ENCODE data around the gene PSEN1.

The PSEN1 gene

GRCh38 chr14:73255693-73256225 is 119.5 kb downstream of the PSEN1 start:
- no peak for DNase-seq

DNA sequence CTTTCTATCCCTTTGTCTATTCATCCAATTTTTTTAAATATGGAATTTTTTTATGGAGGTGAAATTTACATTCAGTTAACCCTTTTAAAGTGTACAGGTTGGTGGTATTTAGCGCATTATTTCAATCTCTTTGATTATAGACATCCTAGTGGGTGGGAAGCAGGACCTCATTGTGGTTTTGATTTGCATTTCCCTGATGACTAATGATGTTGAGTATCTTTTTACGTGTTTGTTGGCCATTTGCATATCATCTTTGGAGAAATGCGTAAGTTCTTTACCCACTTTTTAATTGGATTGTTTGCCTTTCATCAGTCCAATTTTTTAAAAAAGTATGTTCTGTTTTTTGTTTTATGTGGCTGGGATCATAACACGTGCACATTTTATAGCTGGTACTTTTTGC is 121.8 kb downstream of the PSEN1 start:
- DNase-seq = no peak

- no peak for DNase-seq
Observed at GRCh38 chr14:73258845-73259611, 122.7 kb downstream of the PSEN1 start.

DNA sequence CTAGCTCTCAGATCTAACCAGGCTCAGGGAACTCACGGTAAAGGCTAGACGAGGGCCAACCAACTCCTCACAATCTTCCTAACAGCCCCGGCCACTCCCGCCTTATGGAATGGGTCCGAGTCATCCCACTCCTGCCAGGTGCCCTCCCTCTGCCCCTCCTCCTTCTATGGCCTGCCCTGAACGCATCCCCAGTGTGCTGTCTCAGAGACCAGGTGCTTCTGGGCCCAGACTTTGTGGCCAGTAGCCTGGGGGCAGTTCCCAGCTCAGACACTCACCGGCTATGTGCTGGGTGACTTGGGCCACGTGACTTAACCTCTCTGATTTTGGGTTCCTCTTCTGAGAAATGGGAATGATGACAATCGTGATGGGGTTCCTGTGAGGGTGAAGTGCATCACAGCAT is 123.5 kb downstream of the PSEN1 start:
- no peak for DNase-seq

DNA sequence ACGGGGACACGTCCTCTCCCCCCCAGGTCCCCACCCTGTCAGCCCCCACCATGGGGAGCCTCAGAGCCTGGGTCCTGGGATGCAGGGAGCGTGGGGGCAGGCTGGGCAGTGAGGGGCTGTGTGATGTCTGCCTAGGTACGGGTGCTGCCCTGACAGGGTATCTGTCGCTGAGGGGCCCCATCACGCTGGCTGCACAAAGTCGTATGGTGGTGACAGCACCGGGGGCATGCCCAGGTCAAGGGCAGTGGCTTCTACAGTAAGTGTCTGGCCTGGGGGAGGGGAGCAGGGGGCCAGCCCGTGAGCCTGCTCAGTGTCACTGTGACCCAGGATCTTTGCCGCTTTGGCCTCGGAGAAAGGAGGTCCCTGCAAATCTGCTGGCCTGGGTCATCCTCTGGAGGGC is 124.3 kb downstream of the PSEN1 start:
- DNase-seq = no peak

- no peak for DNase-seq
Observed at GRCh38 chr14:73261075-73261474, 124.8 kb downstream of the PSEN1 start.

DNA sequence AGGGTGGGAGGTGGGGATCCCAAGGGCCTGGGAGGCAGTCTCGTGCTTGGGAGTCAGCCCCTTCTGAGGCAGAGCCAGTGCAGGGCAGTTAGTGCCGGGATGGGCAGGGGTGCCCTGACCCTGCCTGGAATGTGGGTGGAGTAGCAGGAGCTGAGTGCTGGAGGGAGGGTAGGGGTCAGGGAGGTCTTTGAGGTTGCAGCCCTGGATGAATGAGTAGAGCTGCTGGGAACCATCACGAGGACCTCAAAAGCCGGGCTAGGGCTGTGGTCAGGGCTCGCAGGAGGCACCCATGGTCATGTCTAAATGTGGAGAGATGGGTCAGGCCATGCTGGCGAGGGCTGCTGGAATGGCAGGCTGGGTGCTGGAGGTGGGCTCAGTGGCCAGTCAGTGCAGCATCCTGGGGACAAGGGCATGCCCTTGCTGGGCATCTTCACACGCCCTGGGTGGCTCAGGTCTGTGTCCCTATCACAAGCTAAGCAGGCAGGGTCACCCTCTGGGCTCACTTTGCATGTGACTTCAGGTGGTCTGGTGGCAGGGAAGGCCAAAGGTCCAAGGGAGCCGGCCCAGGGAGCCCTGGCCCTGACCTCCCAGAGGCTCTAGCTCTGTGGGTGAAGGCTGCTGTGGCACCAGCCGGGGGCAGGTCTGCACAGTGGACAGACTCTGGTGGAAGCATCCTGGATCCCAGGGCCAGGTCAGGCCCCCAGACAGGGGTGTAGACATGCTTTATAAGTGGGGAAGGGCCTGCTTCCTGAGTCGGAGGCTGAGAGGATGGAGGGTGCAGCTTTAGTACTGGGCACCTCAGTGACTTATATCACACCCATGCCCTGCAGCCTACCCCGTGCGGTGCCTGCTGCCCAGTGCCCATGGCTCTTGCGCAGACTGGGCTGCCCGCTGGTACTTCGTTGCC is 125.5 kb downstream of the PSEN1 start:
- no peak for DNase-seq

GRCh38 chr14:73262427-73263183 is 126.3 kb downstream of the PSEN1 start:
- DNase-seq = no peak

DNA sequence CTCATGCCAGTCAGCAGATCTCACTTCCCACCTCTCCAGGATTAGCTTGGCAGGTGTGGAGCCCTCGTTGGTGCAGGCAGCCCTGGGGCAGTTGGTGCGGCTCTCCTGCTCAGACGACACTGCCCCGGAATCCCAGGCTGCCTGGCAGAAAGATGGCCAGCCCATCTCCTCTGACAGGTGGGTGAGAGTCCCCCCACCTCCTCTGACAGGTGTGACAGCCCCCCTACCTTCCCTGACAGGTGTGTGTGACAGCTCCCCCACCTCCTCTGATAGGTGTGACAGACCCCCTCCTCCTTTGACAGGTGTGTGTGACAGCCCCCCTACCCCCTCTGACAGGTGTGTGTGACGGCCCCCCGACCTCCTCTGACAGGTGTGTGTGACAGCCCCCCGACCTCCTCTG is 127.3 kb downstream of the PSEN1 start:
- DNase-seq = no peak

- no peak for DNase-seq
Observed at GRCh38 chr14:73264080-73264884, 128.0 kb downstream of the PSEN1 start.

GRCh38 chr14:73264885-73265720 is 128.8 kb downstream of the PSEN1 start:
- DNase-seq = no peak

- DNase-seq = no peak
Observed at GRCh38 chr14:73265721-73266046, 129.4 kb downstream of the PSEN1 start.

DNA sequence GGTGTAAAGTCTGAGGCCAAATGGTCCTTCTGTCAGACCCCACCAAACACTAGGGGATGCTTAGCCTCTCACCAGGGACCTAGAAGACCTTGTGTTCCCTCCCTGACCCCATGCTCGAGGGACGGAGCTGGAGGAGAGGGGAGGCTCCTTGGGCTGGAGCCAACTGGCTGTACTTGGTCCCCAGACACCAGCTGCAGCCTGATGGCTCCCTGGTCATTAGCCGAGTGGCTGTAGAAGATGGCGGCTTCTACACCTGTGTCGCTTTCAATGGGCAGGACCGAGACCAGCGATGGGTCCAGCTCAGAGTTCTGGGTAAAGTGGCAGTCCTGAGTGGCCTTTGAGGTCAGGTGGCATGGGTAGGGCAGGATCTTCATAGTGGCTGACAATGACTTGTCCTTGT is 130.0 kb downstream of the PSEN1 start:
- no peak for DNase-seq

- DNase-seq = no peak
Observed at GRCh38 chr14:73267474-73267873, 131.2 kb downstream of the PSEN1 start.

DNA sequence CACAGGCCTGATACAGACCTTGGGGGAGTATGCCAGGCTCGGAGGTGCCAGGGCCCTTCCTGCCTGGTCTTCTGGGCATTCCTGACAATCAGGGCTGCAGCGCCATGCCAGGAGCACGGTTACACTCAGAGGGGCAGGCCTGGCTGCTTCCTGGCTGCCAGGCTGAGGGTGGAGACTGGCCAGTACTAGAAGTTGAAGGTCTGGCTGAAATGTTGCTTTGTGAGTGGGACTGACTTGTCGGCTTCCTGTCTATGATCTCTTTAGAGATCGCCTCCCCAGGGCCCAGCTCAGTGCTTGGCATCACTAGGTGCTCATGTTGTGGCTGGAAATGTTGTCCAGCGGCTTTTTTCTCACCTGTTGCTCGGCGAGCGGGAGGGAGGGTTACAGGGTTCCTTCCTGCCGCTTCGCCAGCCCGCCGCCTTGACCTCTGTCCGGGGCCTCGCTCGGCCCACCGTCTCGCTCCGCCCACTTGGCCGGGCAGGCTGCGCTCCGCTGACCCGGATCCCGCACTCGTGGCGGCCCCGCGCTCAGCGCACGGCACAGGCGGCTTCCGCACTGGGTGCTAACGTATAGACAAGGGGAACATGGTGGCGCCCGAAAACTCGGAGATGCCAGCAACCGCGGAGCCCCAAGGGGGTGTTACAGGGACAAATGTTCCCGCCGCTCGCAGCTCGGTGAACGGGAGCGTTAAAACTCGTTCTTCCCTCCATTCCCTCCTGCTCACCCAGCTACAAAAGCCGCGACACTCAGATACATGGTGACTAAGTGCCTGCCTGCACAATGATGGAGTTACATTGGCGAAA is 133.6 kb downstream of the PSEN1 start:
- no peak for DNase-seq

DNA sequence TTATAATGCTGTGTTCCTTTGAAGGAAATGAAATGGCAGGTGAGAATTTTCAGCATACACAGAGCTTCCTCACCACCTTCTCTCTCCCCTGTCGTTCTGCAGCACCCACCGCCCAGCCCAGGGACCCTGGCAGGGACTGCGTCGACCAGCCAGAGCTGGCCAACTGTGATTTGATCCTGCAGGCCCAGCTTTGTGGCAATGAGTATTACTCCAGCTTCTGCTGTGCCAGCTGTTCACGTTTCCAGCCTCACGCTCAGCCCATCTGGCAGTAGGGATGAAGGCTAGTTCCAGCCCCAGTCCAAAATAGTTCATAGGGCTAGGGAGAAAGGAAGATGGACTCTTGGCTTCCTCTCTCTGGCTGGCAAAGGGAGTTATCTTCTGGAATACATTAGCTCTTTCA is 136.1 kb downstream of the PSEN1 start:
- DNase-seq = no peak

Measured in activated T-cell treated with anti-CD3 and anti-CD28 coated beads, Interleukin-2, amount 50 U/mL, for 1 hour (primary cell).